ENCODE results near the gene ZDHHC11B.

The ZDHHC11B gene

GRCh38 chr5:661891-662750, 122.4 kb downstream of the ZDHHC11B start:
- no peak for DNase-seq (ENCODE audit: low read depth, low spot score)

- DNase-seq (ENCODE audit: low read depth, low spot score) = no peak
Measured at GRCh38 chr5:660491-661030, 124.0 kb downstream of the ZDHHC11B start.

All from smooth muscle cell of the brain vasculature (primary cell).